NCI-H2196 (cell line): ENCODE measurements around the gene C1orf94.
"Not testable (repeated sequence)": the region's sequence is repeated elsewhere in the genome, so short reads cannot be mapped to it uniquely, and the experiment has no call there.

Source experiments
- DNase-seq: peaks from one replicate; lab custom pipeline; 2025; ENCODE audit not compliant: unreplicated experiment; lab: John Stamatoyannopoulos, UW

C1orf94 gene

GRCh38 chr1:34164771-34165391 lies 11.8 kb upstream of the C1orf94 start, which contains the start of gene CSMD2:
TSS of gene CSMD2 (minus strand) at chr1:34165230. CDS start at chr1:34165097, 133 bp downstream.
- DNase-seq, result no peak

DNA sequence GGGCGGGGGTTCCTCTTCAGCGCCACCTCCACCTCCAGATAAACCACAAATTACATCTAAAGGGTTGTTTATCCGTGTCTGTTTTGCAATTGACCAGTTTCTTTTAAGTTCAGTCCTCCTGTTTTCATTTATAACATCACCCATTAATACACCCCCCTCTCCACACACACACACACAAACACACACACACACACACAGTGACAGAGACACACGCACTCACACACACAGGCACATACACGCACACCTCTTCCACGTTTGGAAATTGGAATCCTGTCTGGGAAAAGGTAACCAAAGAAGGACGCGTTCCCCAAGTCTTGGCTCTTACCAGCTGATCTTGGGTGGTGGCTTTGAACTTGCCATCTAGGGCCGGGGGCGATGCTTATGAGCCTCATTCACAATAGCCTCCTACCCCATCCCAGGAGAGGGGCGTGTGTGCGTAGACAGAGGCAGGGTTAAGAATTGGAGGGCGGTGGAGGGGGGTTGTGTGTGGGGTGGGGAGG lies 11.2 kb upstream of the C1orf94 start:
- no peak for DNase-seq

DNA sequence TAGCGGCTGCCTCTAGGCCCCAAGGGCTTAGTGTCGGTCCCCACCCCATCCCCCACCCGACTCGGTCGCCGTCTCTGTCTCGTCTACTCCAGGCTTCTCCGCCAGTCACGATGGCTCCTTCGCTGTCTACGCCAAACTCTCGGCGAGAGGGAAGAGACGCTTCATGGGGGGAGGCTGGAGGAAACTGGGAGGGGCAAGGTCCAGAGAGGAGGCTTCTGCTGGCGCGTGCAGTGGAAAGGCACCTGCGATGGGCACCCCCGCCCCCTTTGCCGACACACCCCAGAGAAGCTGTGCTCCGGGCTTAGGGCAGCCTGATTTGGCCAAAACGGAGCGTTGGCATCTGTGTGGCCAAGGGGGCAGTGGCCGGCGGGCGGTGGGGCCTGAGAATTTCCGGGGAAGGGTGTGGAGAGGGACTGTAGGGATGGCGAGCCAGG lies 10.5 kb upstream of the C1orf94 start:
- DNase-seq, result no peak

DNA sequence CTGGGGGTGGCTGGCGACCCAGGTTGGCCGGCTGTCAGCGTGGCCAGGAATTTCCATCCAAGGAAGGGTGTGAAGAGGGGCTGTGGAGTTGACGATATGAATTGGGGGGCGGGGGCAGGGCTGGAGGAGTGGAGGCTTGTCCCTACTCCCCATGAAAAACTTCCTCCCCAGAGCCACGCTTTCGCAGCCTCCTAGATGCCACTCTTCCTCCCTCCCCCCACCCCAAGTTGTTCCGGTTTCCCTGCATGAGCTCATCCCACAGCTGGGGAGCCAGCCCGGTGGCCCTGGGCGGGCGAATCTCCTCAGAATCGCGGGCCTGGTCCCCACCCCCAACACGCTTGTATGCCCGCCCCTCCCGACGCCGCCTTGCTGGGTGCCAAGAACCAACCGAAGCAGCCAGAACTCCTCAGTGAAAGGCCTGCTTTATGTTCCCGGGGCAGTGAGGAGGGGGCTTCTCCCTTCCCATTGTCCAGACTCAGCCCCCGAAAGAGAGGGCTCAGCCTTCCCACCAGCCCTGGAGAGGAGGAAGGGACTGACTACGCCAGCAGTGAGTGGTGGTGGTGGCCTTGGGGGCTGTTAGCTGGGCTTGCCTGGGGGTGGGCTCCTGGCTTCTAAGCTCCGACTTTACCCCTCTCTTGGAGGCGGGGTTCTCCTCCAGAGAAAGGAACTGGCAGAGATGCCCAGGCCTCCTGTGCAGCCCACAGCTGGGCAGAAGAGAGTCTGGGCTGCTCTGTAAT lies 9.9 kb upstream of the C1orf94 start:
- no peak for DNase-seq

GRCh38 chr1:34167389-34167788 lies 9.3 kb upstream of the C1orf94 start:
- DNase-seq, result no peak

DNA sequence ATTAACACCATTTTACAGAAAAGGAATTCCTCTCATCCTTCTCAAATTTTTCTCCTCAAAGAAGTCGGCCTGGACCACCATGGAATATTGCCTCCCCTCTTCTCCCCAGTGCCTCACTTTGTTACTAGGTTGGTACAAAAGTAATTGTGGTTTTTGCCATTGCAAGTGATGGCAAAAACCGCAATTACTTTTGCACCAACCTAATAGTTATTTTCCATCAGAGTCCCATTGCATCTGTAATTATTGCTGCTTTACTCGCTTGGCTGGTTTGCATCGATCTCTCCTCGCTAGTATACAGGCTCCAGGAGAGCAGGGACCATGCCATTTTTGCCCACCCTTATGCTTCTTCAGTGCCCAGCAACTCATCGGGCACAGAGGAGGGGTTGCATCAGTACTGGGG lies 963 bp upstream of the C1orf94 start:
- no peak for DNase-seq

DNA sequence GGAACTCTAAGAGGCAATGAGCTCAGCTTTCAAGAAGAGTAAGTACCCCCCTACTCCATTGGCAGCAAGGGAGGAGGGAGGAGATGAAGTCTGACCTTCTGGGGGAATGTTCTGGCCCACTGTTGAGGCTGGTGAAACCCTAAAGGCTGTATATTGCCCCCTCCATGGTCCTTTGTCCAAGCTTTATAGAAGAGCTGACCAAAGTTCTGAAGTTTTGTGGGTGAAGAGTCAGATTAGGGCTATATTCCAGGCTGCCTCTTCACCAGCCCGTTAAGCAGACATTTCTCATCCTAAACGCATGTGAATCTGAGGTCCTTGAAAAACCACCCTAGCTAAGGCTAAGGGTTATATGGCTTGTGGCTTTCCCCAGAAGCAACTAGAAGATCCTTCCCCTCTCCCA lies 1.4 kb downstream of the C1orf94 start:
- DNase-seq, result no peak

GRCh38 chr1:34183381-34183780 lies 6.7 kb downstream of the C1orf94 start:
- DNase-seq, result not testable (repeated sequence)

DNA sequence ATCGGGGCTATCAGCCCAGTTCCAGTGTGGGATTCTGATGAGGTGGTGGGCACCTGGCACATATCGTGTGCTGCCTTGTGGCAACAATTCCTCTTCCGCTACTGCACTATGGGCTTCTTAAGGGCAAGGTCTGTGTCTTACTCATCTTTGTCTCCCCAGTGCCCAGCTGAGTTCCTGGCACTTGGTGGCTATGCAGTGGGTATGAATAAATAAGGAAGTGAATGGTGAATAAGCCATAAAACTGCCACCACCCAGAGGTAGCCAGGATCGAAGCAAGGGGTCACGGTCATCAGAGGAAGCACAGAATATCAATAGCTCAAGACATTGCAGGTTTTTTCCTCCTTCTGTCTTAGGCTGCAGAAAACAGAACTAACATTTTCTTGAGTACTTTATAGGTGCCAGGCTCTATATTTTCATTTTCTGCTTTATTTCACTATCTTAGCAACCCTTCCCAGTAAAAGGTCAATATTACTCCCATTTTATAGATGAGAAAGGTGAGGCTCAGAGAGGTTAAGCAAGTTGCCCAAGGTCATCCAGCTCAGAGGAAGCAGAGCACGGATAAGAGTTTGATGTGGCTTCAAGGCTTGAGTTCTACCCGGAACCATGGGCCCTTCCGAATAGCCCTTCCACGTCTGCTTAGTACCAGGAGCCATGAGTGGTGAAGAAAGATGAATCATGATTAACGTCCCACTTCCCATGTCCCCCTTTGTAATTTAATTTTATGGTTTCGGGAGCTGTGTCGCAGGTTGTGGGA lies 10.2 kb downstream of the C1orf94 start:
- DNase-seq, result no peak

GRCh38 chr1:34188418-34188817 lies 11.7 kb downstream of the C1orf94 start:
- DNase-seq, result no peak

DNA sequence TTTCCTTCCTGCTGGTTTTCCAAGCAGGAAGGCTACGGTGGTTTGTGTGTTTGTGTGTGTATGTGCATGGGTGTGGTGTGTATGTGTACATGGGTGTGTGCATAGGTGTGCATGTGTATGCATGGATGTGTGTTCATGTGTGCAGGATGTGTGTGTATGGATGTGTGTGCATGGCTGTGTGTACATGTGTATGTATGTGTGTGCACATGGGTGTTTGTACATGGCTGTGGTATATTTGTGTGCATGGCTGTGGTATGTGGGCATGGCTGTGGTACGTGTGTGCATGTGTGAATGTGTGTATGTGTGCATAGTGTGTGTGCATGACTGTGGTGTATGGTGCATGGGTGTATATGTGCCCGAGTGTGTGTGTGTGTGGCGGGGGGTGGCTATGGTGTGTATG lies 12.3 kb downstream of the C1orf94 start:
- no peak for DNase-seq

GRCh38 chr1:34190692-34191091 lies 14.0 kb downstream of the C1orf94 start:
- no peak for DNase-seq

DNA sequence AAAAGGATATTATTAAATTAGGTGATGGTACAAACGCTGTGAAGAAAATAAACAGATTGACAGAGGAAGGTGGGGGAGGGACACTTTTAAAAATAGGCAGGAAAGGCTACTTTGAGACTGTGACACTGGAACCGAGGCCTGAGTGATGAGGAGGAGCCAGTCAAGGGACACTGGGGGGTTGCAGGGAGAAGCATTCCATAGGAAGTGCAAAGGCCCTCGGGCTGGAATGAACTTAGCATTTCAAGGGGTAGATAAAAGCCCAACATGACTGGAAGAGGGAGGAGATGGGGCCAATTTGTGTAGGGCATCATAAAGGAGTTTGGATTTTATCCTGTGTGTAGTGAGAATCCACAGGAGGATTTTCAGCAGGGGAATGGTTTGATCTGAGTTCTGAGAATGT lies 15.9 kb downstream of the C1orf94 start:
- DNase-seq, result no peak

DNA sequence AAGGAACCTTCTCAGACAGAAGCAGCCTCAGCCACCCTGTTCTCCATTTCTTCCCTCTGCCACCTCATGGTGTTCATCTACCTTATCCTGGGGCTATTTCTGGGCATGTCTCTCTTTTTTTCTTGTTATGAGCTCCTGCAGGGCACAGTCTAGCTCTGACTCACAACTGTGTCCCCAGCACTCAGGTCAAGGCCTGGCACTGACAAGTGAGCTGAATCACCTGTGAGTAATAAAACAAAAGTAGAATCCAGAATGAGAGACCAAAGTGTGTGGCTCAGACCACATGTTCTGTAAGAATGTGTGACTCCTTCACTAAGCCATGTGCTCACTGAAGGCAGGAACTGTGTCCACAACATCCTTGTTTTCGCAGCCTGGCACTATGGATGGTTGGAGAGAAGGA lies 23.2 kb downstream of the C1orf94 start:
- DNase-seq, result no peak

- DNase-seq, result no peak
Observed at GRCh38 chr1:34212673-34213072, 36.0 kb downstream of the C1orf94 start.

DNA sequence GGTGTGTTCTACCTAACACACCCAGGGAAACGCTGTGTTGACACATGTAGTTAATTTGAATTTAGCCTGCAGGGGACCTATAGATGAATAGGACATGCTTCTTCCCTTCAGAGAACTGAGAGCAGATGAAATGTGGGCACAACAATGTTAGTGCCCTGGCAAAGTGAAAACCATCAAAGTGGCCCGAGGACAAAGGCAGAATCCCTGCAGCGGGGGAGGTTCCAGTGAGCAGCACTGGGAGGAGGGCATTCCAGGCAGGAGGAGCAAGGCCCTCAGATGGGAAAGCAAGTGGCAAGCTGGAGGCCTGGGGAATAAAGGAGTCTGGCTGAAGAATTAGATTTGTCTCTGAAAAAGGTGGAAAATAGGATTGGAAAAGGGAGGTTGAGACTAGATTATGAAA lies 37.2 kb downstream of the C1orf94 start:
- DNase-seq, result no peak

- no peak for DNase-seq
Observed at GRCh38 chr1:34231441-34231840, 54.7 kb downstream of the C1orf94 start.

GRCh38 chr1:34235594-34235993 lies 58.9 kb downstream of the C1orf94 start:
- DNase-seq, result no peak

DNA sequence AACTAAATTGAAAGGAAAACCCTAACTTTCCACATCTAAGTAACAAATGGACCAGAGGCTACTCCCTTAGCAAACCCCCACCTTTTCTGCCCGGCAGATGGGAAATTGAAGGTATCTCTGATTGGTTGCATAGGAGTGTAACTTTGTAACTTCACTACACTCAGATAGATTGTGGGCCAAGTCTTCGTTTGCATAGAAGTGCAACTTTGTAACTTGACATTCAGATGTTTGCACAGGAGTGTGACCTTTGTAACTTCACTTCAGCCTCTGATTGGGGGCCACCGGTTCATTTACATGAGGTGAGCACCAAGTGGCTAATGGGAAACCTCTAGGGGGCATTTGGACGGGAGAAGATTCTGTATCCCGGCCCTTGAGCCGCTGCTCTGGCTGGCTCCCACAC lies 59.4 kb downstream of the C1orf94 start:
- DNase-seq, result no peak

DNA sequence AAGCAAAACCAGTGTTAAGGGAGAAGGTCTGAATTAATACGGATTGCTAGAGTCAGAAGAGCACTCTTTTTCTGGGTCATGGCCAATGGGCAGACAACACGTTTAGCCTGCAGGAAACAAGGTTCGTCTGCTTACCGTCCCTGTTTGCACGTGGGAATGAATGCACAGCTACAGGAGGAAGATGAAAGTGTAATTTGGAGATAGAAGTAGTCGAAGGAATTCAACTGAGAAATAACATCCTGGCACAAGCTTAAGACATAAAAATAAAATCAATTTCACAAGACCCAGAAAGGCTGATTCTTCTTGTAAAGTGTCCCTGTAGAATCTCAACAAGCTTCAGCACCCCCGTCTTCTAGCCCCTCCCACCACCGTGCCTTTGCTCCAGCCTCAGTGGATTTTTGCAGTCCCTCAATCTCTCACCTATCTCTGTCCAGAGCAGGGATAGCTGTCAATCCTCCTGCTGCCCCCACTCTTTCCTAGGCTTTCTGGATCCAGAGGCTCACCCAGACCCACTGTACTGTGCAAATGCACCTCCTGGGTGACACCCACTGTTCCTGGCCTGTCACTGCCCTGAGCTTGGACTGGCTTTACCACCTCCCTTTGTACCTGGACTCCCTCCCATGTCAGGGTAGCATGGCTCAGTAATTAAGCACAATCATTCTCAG lies 60.6 kb downstream of the C1orf94 start:
- DNase-seq, result no peak

DNA sequence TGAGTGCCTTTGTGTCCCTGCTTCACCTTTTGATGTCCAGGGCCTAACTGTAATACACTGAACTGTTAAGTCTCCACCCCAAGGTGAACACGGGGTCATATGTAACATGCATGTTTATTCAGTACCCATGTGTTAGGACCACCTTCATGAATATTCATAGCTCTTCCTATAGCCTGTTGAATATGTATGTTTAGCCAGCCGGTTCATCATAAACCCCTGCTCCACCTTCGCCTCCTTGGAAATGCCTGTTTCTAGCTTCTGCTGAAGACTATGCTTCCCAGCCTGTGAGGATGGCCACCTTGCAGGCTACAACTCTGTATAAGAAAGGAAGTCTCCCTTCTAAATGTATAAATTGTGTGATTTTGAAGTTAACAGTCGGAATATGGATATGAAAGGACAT lies 69.3 kb downstream of the C1orf94 start:
- no peak for DNase-seq
